DND-41 (cell line): ENCODE results near the gene YTHDF1.

ENCODE experiments used
- ATAC-seq: fragments of 200-7000 bp; cut with Tn5 transposase; 3 replicates; pipeline ENCODE4 v1.9.1; 2021; ENCODE audit warnings: low read depth; ENCODE audit not compliant: insufficient read depth
- DNase-seq: peaks from one replicate; pipeline ENCODE4 v3.0.0-alpha.2; 2020
- H2AFZ ChIP-seq: 2 replicates; pipeline ENCODE4 v1.6.0; 2012; ENCODE audit warnings: low read depth, low read length
- H3K27ac ChIP-seq: 2 replicates; pipeline ENCODE4 v1.5.1; 2012; ENCODE audit warnings: low read length, inconsistent platforms
- H3K27me3 ChIP-seq: fragments of 200-600 bp; sonication (generic); 2 replicates; pipeline ENCODE4 v1.6.0; 2012; ENCODE audit warnings: low read length, mild to moderate bottlenecking, inconsistent platforms; ENCODE audit not compliant: insufficient read depth, poor library complexity
- H3K36me3 ChIP-seq: 2 replicates; pipeline ENCODE4 v1.5.1; 2012; ENCODE audit warnings: low read length, inconsistent platforms; ENCODE audit not compliant: insufficient read depth
- H3K4me1 ChIP-seq: 2 replicates; pipeline ENCODE4 v1.5.1; 2012; ENCODE audit warnings: mild to moderate bottlenecking, low read length; ENCODE audit not compliant: insufficient read depth
- H3K4me2 ChIP-seq: 2 replicates; pipeline ENCODE4 v1.6.0; 2012; ENCODE audit warnings: mild to moderate bottlenecking, moderate library complexity, low read length, inconsistent platforms; ENCODE audit not compliant: insufficient read depth
- H3K4me3 ChIP-seq, 2 experiments: fragments of 200-600 bp in 1 of 2; shearing (Covaris generic) in 1 of 2; 2 replicates each; pipeline ENCODE4 v1.5.1; 2012 to 2016; ENCODE audit warnings: inconsistent platforms in 2 of 2, low read length in 2 of 2, mild to moderate bottlenecking in 2 of 2, low read depth in 1 of 2, moderate library complexity in 1 of 2
- H3K79me2 ChIP-seq: 2 replicates; pipeline ENCODE4 v1.6.0; 2012; ENCODE audit warnings: low read length, inconsistent platforms; ENCODE audit not compliant: insufficient read depth
- H3K9ac ChIP-seq: 2 replicates; pipeline ENCODE4 v1.6.0; 2012; ENCODE audit warnings: low read depth, mild to moderate bottlenecking, inconsistent platforms, low read length, moderate library complexity
- H3K9me3 ChIP-seq: 2 replicates; pipeline ENCODE4 v1.5.1; 2012; ENCODE audit warnings: low read length, moderate library complexity, mild to moderate bottlenecking, inconsistent platforms; ENCODE audit not compliant: insufficient read depth, severe bottlenecking
- H4K20me1 ChIP-seq: 2 replicates; pipeline ENCODE4 v1.6.0; 2012; ENCODE audit warnings: low read length; ENCODE audit not compliant: insufficient read depth
- EZH2 ChIP-seq: IDR thresholded peaks from 3 replicates; pipeline ENCODE4 v1.6.1; 2012; ENCODE audit warnings: borderline replicate concordance, low read depth, mild to moderate bottlenecking, moderate library complexity, low read length, inconsistent platforms; ENCODE audit not compliant: severe bottlenecking
- TF ChIP-seq, protein P1 (sequence below): IDR thresholded peaks from 2 replicates; pipeline ENCODE4 v1.5.1; 2012; ENCODE audit warnings: borderline replicate concordance, low read length, moderate library complexity, mild to moderate bottlenecking; ENCODE audit not compliant: poor library complexity, severe bottlenecking; ENCODE audit errors: extremely low read depth

YTHDF1 gene

DNA sequence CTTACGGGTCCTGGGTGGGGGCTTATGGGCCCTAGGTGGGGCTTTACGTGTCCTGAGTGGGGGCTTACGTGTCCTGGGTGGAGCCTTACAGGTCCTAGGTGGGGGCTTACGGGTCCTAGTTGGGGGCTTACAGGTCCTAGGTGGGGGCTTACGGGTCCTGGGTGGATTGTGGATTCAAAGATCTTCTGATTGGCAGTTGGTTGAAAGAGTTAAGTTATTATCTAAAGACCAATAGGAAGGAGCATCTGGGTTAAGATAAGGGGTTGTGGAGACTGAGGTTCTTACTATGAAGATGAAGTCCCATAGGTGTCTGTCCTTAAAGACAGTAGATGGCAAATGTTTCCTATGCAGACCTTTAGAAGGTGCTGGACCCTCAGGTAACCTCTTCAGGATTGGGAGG, 11.3 kb upstream of the YTHDF1 start:
- no peak for TF ChIP-seq EZH2
- TF ChIP-seq, protein P1, sequence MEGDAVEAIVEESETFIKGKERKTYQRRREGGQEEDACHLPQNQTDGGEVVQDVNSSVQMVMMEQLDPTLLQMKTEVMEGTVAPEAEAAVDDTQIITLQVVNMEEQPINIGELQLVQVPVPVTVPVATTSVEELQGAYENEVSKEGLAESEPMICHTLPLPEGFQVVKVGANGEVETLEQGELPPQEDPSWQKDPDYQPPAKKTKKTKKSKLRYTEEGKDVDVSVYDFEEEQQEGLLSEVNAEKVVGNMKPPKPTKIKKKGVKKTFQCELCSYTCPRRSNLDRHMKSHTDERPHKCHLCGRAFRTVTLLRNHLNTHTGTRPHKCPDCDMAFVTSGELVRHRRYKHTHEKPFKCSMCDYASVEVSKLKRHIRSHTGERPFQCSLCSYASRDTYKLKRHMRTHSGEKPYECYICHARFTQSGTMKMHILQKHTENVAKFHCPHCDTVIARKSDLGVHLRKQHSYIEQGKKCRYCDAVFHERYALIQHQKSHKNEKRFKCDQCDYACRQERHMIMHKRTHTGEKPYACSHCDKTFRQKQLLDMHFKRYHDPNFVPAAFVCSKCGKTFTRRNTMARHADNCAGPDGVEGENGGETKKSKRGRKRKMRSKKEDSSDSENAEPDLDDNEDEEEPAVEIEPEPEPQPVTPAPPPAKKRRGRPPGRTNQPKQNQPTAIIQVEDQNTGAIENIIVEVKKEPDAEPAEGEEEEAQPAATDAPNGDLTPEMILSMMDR, result no peak
- no peaks in the 10 kb centered on the region for H3K36me3 ChIP-seq
- no peak overlapping the region for H3K27ac ChIP-seq
- H3K4me1 ChIP-seq, result no peaks in the 10 kb centered on the region
- no peaks in the 10 kb centered on the region for H3K79me2 ChIP-seq
- peaks cover 19% of the 10 kb centered on the region for H4K20me1 ChIP-seq
- H3K27me3 ChIP-seq, result peaks cover 27% of the 10 kb centered on the region
- no peak overlapping the region for H3K9ac ChIP-seq
- H3K4me3 ChIP-seq, result no peak overlapping the region
- no peak overlapping the region for H2AFZ ChIP-seq
- DNase-seq (no peak), ATAC-seq (no peak)
- no peaks in the 10 kb centered on the region for H3K9me3 ChIP-seq
- no peak overlapping the region for H3K4me2 ChIP-seq

DNA sequence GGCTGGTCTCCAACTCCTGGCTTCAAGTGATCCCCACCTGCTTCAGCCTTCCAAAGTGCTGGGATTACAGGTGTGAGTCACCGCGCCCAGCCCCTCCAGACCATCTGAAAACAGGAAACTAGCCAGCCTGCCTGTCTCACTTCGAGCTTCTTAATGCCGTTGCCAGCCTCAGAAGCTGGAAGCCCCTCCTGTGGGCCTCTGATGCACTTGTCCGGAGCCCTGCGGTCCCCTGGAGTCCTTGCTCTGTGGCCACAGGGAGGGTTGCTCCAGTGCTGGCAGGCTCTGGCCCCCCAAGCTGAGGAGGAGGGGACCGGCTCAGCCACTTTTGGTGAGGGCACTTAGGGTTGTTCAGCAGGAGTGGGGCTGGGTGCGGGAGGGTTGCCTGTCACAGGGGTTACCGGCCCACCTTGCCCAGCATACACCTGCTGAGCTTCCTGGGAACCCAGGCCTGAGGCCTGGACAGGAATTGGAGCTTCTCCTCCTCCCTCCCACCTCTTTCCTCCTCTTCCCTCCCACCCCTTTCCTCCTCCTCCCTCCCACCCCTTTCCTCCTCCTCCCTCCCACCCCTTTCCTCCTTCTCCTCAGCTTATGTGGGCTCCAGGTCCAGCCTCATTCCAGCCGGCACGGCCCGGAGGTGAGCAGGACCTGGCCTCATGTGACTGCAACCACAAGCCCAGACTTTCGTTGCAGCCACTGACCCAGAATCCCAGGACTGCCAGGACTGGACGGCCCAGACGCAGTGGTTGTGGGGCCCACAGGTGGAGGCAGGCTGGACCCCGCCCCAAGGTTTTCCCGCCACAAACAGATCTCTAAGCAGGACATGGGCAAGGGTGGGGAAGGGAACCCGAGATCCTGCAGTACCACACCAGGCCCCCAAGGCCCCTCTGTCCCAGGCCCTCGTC, 10.4 kb upstream of the YTHDF1 start:
- Histone ChIP-seq H3K27me3 (peaks cover 23% of the 10 kb centered on the region), H2AFZ (no peak overlapping the region), H3K36me3 (no peaks in the 10 kb centered on the region), H3K27ac (no peak overlapping the region), H3K4me2 (no peak overlapping the region), H4K20me1 (peaks cover 19% of the 10 kb centered on the region), H3K79me2 (no peaks in the 10 kb centered on the region), H3K9me3 (no peaks in the 10 kb centered on the region), H3K4me1 (no peaks in the 10 kb centered on the region), H3K4me3 (no peak overlapping the region), H3K9ac (no peak overlapping the region)
- DNase-seq (no peak), ATAC-seq (no peak)
- no peak for TF ChIP-seq EZH2
- TF ChIP-seq, protein P1, result no peak

DNA sequence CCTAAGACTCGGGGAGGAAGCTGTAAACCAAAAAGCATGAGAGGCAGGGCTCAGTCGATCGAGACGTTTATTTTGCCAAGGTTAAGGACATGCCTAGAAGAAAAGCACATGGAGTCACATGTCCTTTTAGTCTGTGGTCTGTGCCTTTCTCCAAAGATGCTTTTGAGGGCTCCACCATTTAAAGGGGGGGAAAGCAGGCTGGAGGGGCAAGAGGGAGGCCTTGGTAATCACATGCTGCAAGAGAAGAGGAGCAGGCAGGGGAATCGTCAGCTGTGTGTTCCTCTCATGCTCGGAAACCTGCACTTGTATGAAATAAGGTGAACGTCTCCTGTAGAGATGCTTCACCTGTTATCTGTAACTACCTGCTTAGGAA, 9.1 kb upstream of the YTHDF1 start:
- Histone ChIP-seq H3K9me3 (no peaks in the 10 kb centered on the region), H3K4me2 (no peak overlapping the region), H3K4me3 (no peak overlapping the region), H4K20me1 (peaks cover 19% of the 10 kb centered on the region), H3K9ac (no peak overlapping the region), H3K27ac (no peak overlapping the region), H3K27me3 (peaks cover 17% of the 10 kb centered on the region), H3K79me2 (no peaks in the 10 kb centered on the region), H2AFZ (no peak overlapping the region), H3K4me1 (no peaks in the 10 kb centered on the region), H3K36me3 (no peaks in the 10 kb centered on the region)
- ATAC-seq (no peak), DNase-seq (no peak)
- TF ChIP-seq EZH2, result no peak
- TF ChIP-seq, protein P1, result no peak
